PC-9 (cell line): ENCODE data around the gene CDK5RAP2. TPM values are rescaled to one million over a fixed set of nuclear protein-coding genes. Genes with fewer than 3 reads are reported as not detected.

Source experiments
- BruUV-seq: library from RNA; stranded (reverse); fragments of 400-500 nt; replicated peaks from 2 replicates; lab custom pipeline; 2021; lab: Mats Ljungman, UMichigan
- CTCF ChIA-PET: fragments of 300-600 bp; sonication (Branson Sonifier 250); formaldehyde crosslinking; loops from one replicate; lab custom pipeline; 2022; ENCODE audit warnings: antibody characterized with exemption; lab: Charles Lee
- POLR2A ChIA-PET: fragments of 300-600 bp; sonication (Branson Sonifier 250); formaldehyde crosslinking; loops from one replicate; lab custom pipeline; 2022; ENCODE audit warnings: antibody characterized with exemption; ENCODE audit not compliant: unreplicated experiment; lab: Charles Lee
- DNase-seq, 2 experiments: peaks; one replicate each; pipeline versions ENCODE4 v3.0.0 to v3.0.0-alpha.2; 2015 to 2022; ENCODE audit warnings: mixed read lengths in 1 of 2
- H2AFZ ChIP-seq: fragments of 200-600 bp; sonication (generic); 2 replicates; pipeline ENCODE4 v1.8.1; 2017; ENCODE audit warnings: antibody characterized with exemption
- H3F3A ChIP-seq: fragments of 200-600 bp; sonication (generic); 2 replicates; pipeline ENCODE4 v1.8.1; 2017; ENCODE audit warnings: antibody characterized with exemption, mild to moderate bottlenecking, low read depth; ENCODE audit not compliant: insufficient read depth
- H3K27ac ChIP-seq: fragments of 200-600 bp; sonication (generic); 2 replicates; pipeline ENCODE4 v1.6.1; 2016; ENCODE audit warnings: mixed run types
- H3K27me3 ChIP-seq: fragments of 200-600 bp; sonication (generic); 2 replicates; pipeline ENCODE4 v1.6.1; 2016; ENCODE audit warnings: low read depth, mixed run types; ENCODE audit not compliant: insufficient read depth
- H3K36me3 ChIP-seq: fragments of 200-600 bp; sonication (generic); 2 replicates; pipeline ENCODE4 v1.6.1; 2016; ENCODE audit warnings: low read depth, mixed run types
- H3K4me1 ChIP-seq: fragments of 200-600 bp; sonication (generic); replicated peaks from 2 replicates; pipeline ENCODE4 v1.6.1; 2016; ENCODE audit warnings: mixed run types; ENCODE audit not compliant: insufficient read depth
- H3K4me2 ChIP-seq: fragments of 200-600 bp; sonication (generic); 2 replicates; pipeline ENCODE4 v1.6.1; 2017; ENCODE audit warnings: mixed run types
- H3K4me3 ChIP-seq: fragments of 200-600 bp; sonication (generic); 2 replicates; pipeline ENCODE4 v1.6.1; 2016; ENCODE audit warnings: mixed run types
- H3K79me2 ChIP-seq: fragments of 200-600 bp; sonication (generic); 2 replicates; pipeline ENCODE4 v1.6.1; 2017; ENCODE audit warnings: low read depth, mixed run types
- H3K9me2 ChIP-seq: fragments of 200-600 bp; sonication (generic); 2 replicates; pipeline ENCODE4 v1.8.1; 2017; ENCODE audit warnings: mild to moderate bottlenecking; ENCODE audit not compliant: insufficient read depth
- H3K9me3 ChIP-seq: fragments of 200-600 bp; sonication (generic); 2 replicates; pipeline ENCODE4 v1.8.1; 2016; ENCODE audit warnings: low read depth; ENCODE audit not compliant: insufficient read depth
- H4K20me1 ChIP-seq: fragments of 200-600 bp; sonication (generic); 2 replicates; pipeline ENCODE4 v1.8.1; 2017; ENCODE audit not compliant: insufficient read depth
- EZH2 ChIP-seq: fragments of 200-600 bp; sonication (generic); IDR thresholded peaks from 2 replicates; pipeline ENCODE4 v1.8.0; 2017; ENCODE audit warnings: antibody characterized with exemption, low read depth
- intact Hi-C: fragments of 100-400 bp; cut with micrococcal nuclease; formaldehyde crosslinking; loops from one replicate; pipeline ENCODE4 v1.10.0; 2022; ENCODE audit not compliant: unreplicated experiment
- total RNA-seq: library from RNA; stranded (reverse); gene quantifications from 2 replicates; pipeline ENCODE4 v1.2.3, GENCODE V29; 2021
- TF ChIP-seq, protein P1 (sequence below): fragments of 200-600 bp; sonication (generic); conservative IDR thresholded peaks from 2 replicates; pipeline ENCODE4 v1.6.1; 2017; ENCODE audit warnings: mixed run types, antibody characterized with exemption, mild to moderate bottlenecking, moderate library complexity

The CDK5RAP2 gene
- total RNA-seq, 1 experiment from 2014 or later = 113 TPM

GRCh38 chr9:120388003-120388855, 191.7 kb downstream of the CDK5RAP2 start:
- no peak for DNase-seq
- Histone ChIP-seq H3K9me2 (no peaks in the 10 kb centered on the region), H3K4me2 (no peak overlapping the region), H4K20me1 (no peaks in the 10 kb centered on the region), H3K27me3 (no peaks in the 10 kb centered on the region), H3K4me1 (peaks cover 1% of the 10 kb centered on the region; the same call in 1 of the 2 replicates), H2AFZ (no peak overlapping the region), H3K9me3 (no peaks in the 10 kb centered on the region), H3K4me3 (no peak overlapping the region), H3F3A (no peaks in the 10 kb centered on the region), H3K27ac (no peak overlapping the region), H3K36me3 (no peaks in the 10 kb centered on the region), H3K79me2 (no peaks in the 10 kb centered on the region)
- POLR2A ChIA-PET = no interaction called here
- CTCF ChIA-PET = no interaction called here
- no TSS peak for BruUV-seq
- intact Hi-C loops = no loop called here
- no peak for TF ChIP-seq EZH2
- TF ChIP-seq, protein P1, sequence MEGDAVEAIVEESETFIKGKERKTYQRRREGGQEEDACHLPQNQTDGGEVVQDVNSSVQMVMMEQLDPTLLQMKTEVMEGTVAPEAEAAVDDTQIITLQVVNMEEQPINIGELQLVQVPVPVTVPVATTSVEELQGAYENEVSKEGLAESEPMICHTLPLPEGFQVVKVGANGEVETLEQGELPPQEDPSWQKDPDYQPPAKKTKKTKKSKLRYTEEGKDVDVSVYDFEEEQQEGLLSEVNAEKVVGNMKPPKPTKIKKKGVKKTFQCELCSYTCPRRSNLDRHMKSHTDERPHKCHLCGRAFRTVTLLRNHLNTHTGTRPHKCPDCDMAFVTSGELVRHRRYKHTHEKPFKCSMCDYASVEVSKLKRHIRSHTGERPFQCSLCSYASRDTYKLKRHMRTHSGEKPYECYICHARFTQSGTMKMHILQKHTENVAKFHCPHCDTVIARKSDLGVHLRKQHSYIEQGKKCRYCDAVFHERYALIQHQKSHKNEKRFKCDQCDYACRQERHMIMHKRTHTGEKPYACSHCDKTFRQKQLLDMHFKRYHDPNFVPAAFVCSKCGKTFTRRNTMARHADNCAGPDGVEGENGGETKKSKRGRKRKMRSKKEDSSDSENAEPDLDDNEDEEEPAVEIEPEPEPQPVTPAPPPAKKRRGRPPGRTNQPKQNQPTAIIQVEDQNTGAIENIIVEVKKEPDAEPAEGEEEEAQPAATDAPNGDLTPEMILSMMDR = no peak

DNA sequence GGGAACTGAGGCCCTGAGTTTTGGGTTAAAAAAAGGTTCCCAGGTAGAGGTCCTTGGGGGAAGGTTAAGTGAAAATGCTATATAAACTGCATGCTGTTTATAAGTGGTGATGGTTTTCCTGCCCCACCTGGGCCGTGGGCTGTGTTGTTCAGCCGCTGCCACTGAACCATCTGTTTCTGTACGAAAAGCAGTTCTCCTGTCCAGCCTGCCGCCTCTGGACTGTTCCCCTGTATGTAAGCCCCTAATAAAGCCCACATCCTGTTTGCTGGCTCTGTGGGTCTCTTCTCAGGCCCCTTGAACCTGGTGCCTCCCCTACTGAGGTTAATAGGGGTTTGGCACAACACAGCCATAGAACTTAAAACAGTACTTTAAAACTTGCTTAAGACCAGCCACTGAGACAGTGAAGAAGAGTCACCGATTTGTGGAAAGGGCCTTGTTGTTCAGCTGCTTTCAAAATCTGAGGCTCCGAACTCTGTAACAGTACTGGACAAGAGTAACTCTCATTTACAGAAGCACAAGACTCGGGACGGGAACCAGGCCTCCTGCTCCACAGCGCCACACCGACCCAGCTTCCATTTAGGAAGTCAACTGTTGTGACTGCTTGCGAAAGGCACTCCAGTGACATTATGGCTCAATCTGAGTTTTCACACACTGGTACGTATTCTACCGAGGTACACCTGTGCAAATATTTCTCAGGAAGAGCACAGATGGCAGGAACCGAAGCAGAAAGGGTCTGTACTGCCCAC, 192.5 kb downstream of the CDK5RAP2 start:
- Histone ChIP-seq H3K4me1 (no peaks in the 10 kb centered on the region), H3K4me3 (no peak overlapping the region), H3K79me2 (no peaks in the 10 kb centered on the region), H2AFZ (no peak overlapping the region), H3K9me3 (no peaks in the 10 kb centered on the region), H3F3A (no peaks in the 10 kb centered on the region), H4K20me1 (no peaks in the 10 kb centered on the region), H3K9me2 (no peaks in the 10 kb centered on the region), H3K27ac (no peak overlapping the region), H3K27me3 (no peaks in the 10 kb centered on the region), H3K36me3 (no peaks in the 10 kb centered on the region), H3K4me2 (no peak overlapping the region)
- DNase-seq = no peak
- CTCF ChIA-PET = no interaction called here
- TF ChIP-seq, protein P1 = no peak
- TF ChIP-seq EZH2 = no peak
- POLR2A ChIA-PET = no interaction called here
- no TSS peak for BruUV-seq
- intact Hi-C loops = no loop called here

- intact Hi-C loops = no loop called here
- Histone ChIP-seq H3F3A (no peaks in the 10 kb centered on the region), H3K9me3 (no peaks in the 10 kb centered on the region), H3K27me3 (no peaks in the 10 kb centered on the region), H3K79me2 (no peaks in the 10 kb centered on the region), H3K36me3 (no peaks in the 10 kb centered on the region), H4K20me1 (no peaks in the 10 kb centered on the region), H3K4me3 (no peak overlapping the region), H3K4me2 (no peak overlapping the region), H3K4me1 (no peaks in the 10 kb centered on the region), H3K9me2 (no peaks in the 10 kb centered on the region), H2AFZ (no peak overlapping the region), H3K27ac (no peak overlapping the region)
- ChIA-PET CTCF (no interaction called here), POLR2A (no interaction called here)
- BruUV-seq = no TSS peak
- TF ChIP-seq EZH2 = no peak
- TF ChIP-seq, protein P1 = no peak
- no peak for DNase-seq
Observed at GRCh38 chr9:120386390-120387131, 193.4 kb downstream of the CDK5RAP2 start.
